Liver (tissue), 9 donors: ENCODE results near the gene RCE1. TPM values are rescaled to one million over a fixed set of nuclear protein-coding genes. Genes with fewer than 3 reads are reported as not detected.

Source experiments
- DNase-seq: peaks from one replicate; pipeline ENCODE4 v3.0.0-alpha.2; 2017; ENCODE audit warnings: low spot score
- H3K27ac ChIP-seq, 2 donors: one replicate each; pipeline ENCODE4 v1.7.0; 2013; ENCODE audit warnings: inconsistent platforms in 2 of 2, low read length in 2 of 2, control low read depth in 1 of 2, low read depth in 1 of 2, mild to moderate bottlenecking in 1 of 2
- H3K27me3 ChIP-seq, 4 donors: one replicate each; pipeline versions ENCODE4 v1.6.1 to v1.7.0; 2013; ENCODE audit warnings: low read length in 3 of 4, inconsistent platforms in 1 of 4, mild to moderate bottlenecking in 1 of 4, moderate library complexity in 1 of 4; ENCODE audit not compliant: control insufficient read depth in 4 of 4, insufficient read depth in 4 of 4
- H3K36me3 ChIP-seq, 4 donors: one replicate each; pipeline versions ENCODE4 v1.6.1 to v1.7.0; 2013; ENCODE audit warnings: low read length in 3 of 4, mild to moderate bottlenecking in 3 of 4, low read depth in 1 of 4, moderate library complexity in 1 of 4; ENCODE audit not compliant: control insufficient read depth in 4 of 4, insufficient read depth in 3 of 4
- H3K4me1 ChIP-seq, 4 donors: one replicate each; pipeline versions ENCODE4 v1.6.1 to v1.7.0; 2013; ENCODE audit warnings: low read length in 3 of 4, mild to moderate bottlenecking in 3 of 4, moderate library complexity in 1 of 4; ENCODE audit not compliant: control insufficient read depth in 4 of 4, insufficient read depth in 4 of 4
- H3K4me3 ChIP-seq, 3 donors: one replicate each; pipeline versions ENCODE4 v1.6.1 to v1.7.0; 2013; ENCODE audit warnings: low read length in 3 of 3, control low read depth in 1 of 3, low read depth in 1 of 3, mild to moderate bottlenecking in 1 of 3
- H3K9ac ChIP-seq, 2 donors: one replicate each; pipeline ENCODE4 v1.7.0; 2013; ENCODE audit warnings: low read length in 2 of 2, mild to moderate bottlenecking in 2 of 2, moderate library complexity in 2 of 2, control low read depth in 1 of 2, low read depth in 1 of 2
- H3K9me3 ChIP-seq, 4 donors: one replicate each; pipeline versions ENCODE4 v1.6.1 to v1.7.0; 2013; ENCODE audit warnings: low read length in 3 of 4; ENCODE audit not compliant: control insufficient read depth in 4 of 4
- EGR1 ChIP-seq, 2 donors: IDR thresholded peaks; 2 replicates each; pipeline ENCODE4 v1.6.1; 2016 to 2018; ENCODE audit warnings: antibody characterized with exemption in 2 of 2, low read depth in 2 of 2
- FOXA1 ChIP-seq: IDR thresholded peaks from 2 replicates; pipeline ENCODE4 v1.6.1; 2016; ENCODE audit warnings: antibody characterized with exemption
- FOXA2 ChIP-seq: IDR thresholded peaks from 2 replicates; pipeline ENCODE4 v1.6.1; 2016; ENCODE audit warnings: antibody characterized with exemption
- HNF4A ChIP-seq, 2 donors: conservative IDR thresholded peaks; 2 replicates each; pipeline ENCODE4 v1.6.1; 2016; ENCODE audit warnings: antibody characterized with exemption in 2 of 2, mild to moderate bottlenecking in 2 of 2
- HNF4G ChIP-seq: IDR thresholded peaks from 2 replicates; pipeline ENCODE4 v1.6.1; 2016; ENCODE audit warnings: antibody characterized with exemption
- JUND ChIP-seq, 2 donors: IDR thresholded peaks; 2 replicates each; pipeline ENCODE4 v1.6.1; 2016; ENCODE audit warnings: antibody characterized with exemption in 2 of 2
- RAD21 ChIP-seq, 2 donors: IDR thresholded peaks; 2 replicates each; pipeline ENCODE4 v1.6.1; 2016; ENCODE audit warnings: antibody characterized with exemption in 2 of 2, mild to moderate bottlenecking in 2 of 2
- YY1 ChIP-seq: IDR thresholded peaks from 2 replicates; pipeline ENCODE4 v1.6.1; 2016; ENCODE audit warnings: antibody characterized with exemption, mild to moderate bottlenecking
- ZBTB33 ChIP-seq: IDR thresholded peaks from 2 replicates; pipeline ENCODE4 v1.6.1; 2016; ENCODE audit warnings: antibody characterized with exemption
- WGBS: extraction: QIAGEN DNeasy Blood & Tissue Kit; methylation state at CpG from one replicate; pipeline ENCODE4 v1.1.7; 2013; 5-methylcytosine and 5-hydroxymethylcytosine counted together
- polyA plus RNA-seq, 2 donors: library from polyadenylated mRNA; stranded (reverse) in 1 of 2; unstranded in 1 of 2; fragments of 200-250 nt in 1 of 2; fragments of >200 nt in 1 of 2; fragmentation: Nextera tagmentation in 1 of 2; extraction: Ambion mirVana in 1 of 2; gene quantifications; one replicate each; pipeline versions ENCODE4 v1.2.1 to v1.2.3, GENCODE V29; 2013 to 2015
- total RNA-seq, 2 donors: library from RNA; depleted of rRNA; stranded (reverse); fragments of >200 nt; gene quantifications; one replicate each; pipeline ENCODE4 v1.2.3, GENCODE V29; 2014
- donor health status: healthy.
- donor health status: healthy.
- donor health status: healthy.
- donor health status: healthy.
- donor health status: healthy.

The RCE1 gene
- total and polyA plus RNA-seq, 4 donors: 2.9 to 7.7 (median 3.2) TPM

GRCh38 chr11:66848671-66849500 is 5.6 kb downstream of the RCE1 start:
- H3K27ac ChIP-seq: no peak overlapping the region
- H3K4me3 ChIP-seq: no peak overlapping the region
- H3K4me1 ChIP-seq: peaks cover 4 to 13% (median 11%) of the 10 kb centered on the region in 4 donors
- TF ChIP-seq JUND (IDR thresholded peaks at IDR 0.05): no peak
- no peak for TF ChIP-seq FOXA1
- TF ChIP-seq FOXA2: no peak
- no peak for TF ChIP-seq ZBTB33
- TF ChIP-seq YY1: no peak
- 90% methylated on average over 28 of the region's 28 CpGs for WGBS
- H3K27me3 ChIP-seq: no peaks in the 10 kb centered on the region
- peaks cover 14 to 65% (median 27%) of the 10 kb centered on the region in 4 donors for H3K36me3 ChIP-seq
- no peak for DNase-seq
- no peaks in the 10 kb centered on the region for H3K9me3 ChIP-seq
- H3K9ac ChIP-seq: no peak overlapping the region

GRCh38 chr11:66849501-66850234 is 6.4 kb downstream of the RCE1 start:
- Histone ChIP-seq H3K27me3 (no peaks in the 10 kb centered on the region), H3K4me3 (no peak overlapping the region), H3K27ac (no peak overlapping the region), H3K9ac (no peak overlapping the region), H3K36me3 (peaks cover 14 to 67% (median 28%) of the 10 kb centered on the region in 4 donors), H3K9me3 (no peaks in the 10 kb centered on the region), H3K4me1 (peaks cover 3 to 5% (median 4%) of the 10 kb centered on the region in 4 donors)
- 93% methylated on average over 22 of the region's 22 CpGs for WGBS
- TF ChIP-seq EGR1 (IDR thresholded peaks at IDR 0.05; ENCODE audit: low read depth in 2 of 2): no peak
- no peak for TF ChIP-seq RAD21 (IDR thresholded peaks at IDR 0.05)
- DNase-seq: no peak

- H3K4me3 ChIP-seq: no peak overlapping the region
- H3K9ac ChIP-seq: no peak overlapping the region
- 97% methylated on average over 10 of the region's 10 CpGs for WGBS
- H3K27ac ChIP-seq: no peak overlapping the region
- no peak for DNase-seq
- TF ChIP-seq FOXA2 (no peak), HNF4A (conservative IDR thresholded peaks at IDR 0.05) (no peak), HNF4G (no peak)
- peaks cover 14 to 65% (median 27%) of the 10 kb centered on the region in 4 donors for H3K36me3 ChIP-seq
- no peaks in the 10 kb centered on the region for H3K9me3 ChIP-seq
- no peaks in the 10 kb centered on the region for H3K27me3 ChIP-seq
- peaks cover 0 to 4% (median 0%) of the 10 kb centered on the region in 4 donors for H3K4me1 ChIP-seq
These were observed 7.0 kb downstream of the RCE1 start for GRCh38 chr11:66850235-66850587.
